Nucleus accumbens (tissue), 56 donors: ENCODE results near the gene PIGH.
A peak's percentile ranks its signal among the peaks of the same experiment; 100 is the strongest.

Experiments used
- DNase-seq, 56 donors: peaks; one replicate each; lab custom pipeline; 2025; lab: John Stamatoyannopoulos, UW

Gene PIGH

GRCh38 chr14:67576216-67576955 lies 23.7 kb downstream of the PIGH start:
- DNase-seq, result no peak

- no peak for DNase-seq
These were observed 24.4 kb downstream of the PIGH start for GRCh38 chr14:67575684-67576083.

- DNase-seq, result no peak
These were observed 25.3 kb downstream of the PIGH start for GRCh38 chr14:67574806-67575205.

- no peak for DNase-seq
These were observed 25.9 kb downstream of the PIGH start for GRCh38 chr14:67574156-67574555.

- no peak for DNase-seq
These were observed 26.6 kb downstream of the PIGH start for GRCh38 chr14:67573228-67574010.

GRCh38 chr14:67572608-67573007 lies 27.5 kb downstream of the PIGH start:
- DNase-seq, result no peak

- no peak for DNase-seq
These were observed 28.1 kb downstream of the PIGH start for GRCh38 chr14:67571991-67572323.

GRCh38 chr14:67571275-67571990 lies 28.6 kb downstream of the PIGH start:
- DNase-seq, result peak in 46 of 56 donors; percentile 8 to 83 (median 38)

GRCh38 chr14:67570453-67570852 lies 29.6 kb downstream of the PIGH start:
- no peak for DNase-seq

- DNase-seq, result no peak
These were observed 30.3 kb downstream of the PIGH start for GRCh38 chr14:67569651-67570290.

- DNase-seq, result no peak
These were observed 30.9 kb downstream of the PIGH start for GRCh38 chr14:67569011-67569650.

- no peak for DNase-seq
These were observed 32.4 kb downstream of the PIGH start for GRCh38 chr14:67567654-67568053.

- DNase-seq, result peak in 13 of 56 donors; percentile 11 to 49 (median 25)
These were observed 33.2 kb downstream of the PIGH start for GRCh38 chr14:67566908-67567307.

GRCh38 chr14:67564236-67564635 lies 35.8 kb downstream of the PIGH start:
- DNase-seq, result no peak

GRCh38 chr14:67562776-67563150 lies 37.3 kb downstream of the PIGH start:
- no peak for DNase-seq

- no peak for DNase-seq
These were observed 37.9 kb downstream of the PIGH start for GRCh38 chr14:67562025-67562775.

GRCh38 chr14:67559639-67560038 lies 40.4 kb downstream of the PIGH start:
- no peak for DNase-seq

- no peak for DNase-seq
These were observed 42.4 kb downstream of the PIGH start for GRCh38 chr14:67557656-67558055.

GRCh38 chr14:67557118-67557517 lies 43.0 kb downstream of the PIGH start:
- DNase-seq, result no peak

- no peak for DNase-seq
These were observed 43.4 kb downstream of the PIGH start for GRCh38 chr14:67556671-67557070.
